Measurements from ENCODE around the gene NBAS. TPM values are rescaled to one million over a fixed set of nuclear protein-coding genes. Genes with fewer than 3 reads are reported as not detected.
"Not testable (repeated sequence)": the region's sequence is repeated elsewhere in the genome, so short reads cannot be mapped to it uniquely, and the experiment has no call there.

The NBAS gene
- total RNA-seq, 1 experiment from 2014 or later = 46.7 TPM

DNA sequence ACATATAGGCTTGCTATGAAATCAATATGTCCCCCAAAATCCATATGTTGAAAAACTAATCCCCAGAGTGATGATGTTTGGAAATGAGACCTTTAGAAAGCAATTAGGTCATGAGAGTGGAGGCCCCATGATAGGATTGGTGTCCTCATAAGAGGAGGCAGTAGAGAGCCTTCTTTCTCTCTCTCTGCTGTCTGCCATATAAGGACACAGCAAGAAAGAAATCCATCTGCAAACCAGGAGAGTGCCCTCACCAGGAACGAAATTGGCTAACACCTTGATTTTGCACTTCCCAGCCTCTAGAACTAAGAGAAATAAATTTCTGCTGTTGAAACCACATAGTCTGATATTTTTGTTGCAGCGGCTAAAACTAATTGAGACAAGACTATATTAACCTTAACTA lies 89.5 kb downstream of the NBAS start:
- no peak for DNase-seq (ENCODE audit: low read depth)

DNA sequence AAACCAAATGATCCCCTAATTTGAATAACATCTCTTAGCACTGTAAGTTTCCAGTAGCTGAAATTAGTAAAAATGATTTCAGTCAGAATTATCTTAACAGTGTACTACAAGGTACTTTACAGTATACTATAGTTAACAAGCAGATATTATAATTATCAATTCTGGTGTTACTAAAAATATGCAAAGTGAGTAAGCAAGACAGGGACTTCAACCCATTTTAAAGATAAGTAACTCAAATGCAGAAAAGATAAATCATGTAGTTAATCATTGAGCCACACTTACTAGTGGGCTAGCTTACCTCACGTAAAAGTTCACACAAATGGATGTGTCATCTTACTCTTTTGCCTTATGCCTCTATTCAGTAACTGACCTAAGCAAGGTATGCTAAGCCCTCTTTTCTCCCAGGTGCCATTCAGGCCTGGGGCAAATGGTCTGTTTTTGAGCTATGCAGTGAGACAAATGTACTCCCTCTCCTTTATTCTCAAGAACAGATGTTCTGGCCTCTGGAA lies 101.0 kb downstream of the NBAS start:
- no peak for DNase-seq (ENCODE audit: low read depth)

DNA sequence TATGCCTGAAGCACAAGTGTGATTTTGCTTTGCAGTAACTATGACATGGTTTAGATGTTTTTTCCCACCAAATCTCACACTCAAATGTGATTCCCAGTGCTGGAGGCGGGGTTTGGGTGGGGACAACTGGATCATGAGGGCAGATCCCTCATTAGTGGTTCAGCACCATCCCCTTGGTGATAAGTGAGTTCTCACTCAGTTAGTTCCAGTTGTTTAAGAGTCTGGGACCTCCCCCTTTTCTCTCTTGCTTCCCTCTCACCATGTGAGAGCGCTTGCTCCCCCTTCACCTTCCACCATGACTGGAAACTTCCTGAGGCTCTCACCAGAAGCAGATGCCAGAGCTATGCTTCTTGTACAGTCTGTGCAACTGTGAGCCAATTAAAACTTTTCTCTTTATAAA lies 102.9 kb downstream of the NBAS start:
- DNase-seq (ENCODE audit: low read depth) = no peak

DNA sequence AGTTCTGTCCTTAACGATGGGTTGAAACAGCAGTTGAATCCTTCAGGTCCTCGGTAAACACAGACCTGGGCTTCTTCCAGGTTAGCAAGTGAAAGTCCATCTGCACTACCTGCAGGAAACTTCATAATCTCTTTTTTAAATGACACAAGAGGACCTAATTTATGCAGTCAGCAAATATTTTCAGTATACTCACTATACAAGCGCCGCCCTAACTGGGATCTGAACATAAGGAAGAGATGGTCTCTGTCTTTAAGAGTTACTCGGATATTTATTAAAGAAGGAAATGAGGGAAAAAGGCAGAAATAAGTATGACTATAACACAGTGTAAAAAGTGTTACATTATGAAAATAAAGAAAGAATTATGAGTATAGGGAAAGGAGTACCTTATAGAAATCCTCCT lies 103.3 kb downstream of the NBAS start:
- no peak for DNase-seq (ENCODE audit: low read depth)

DNA sequence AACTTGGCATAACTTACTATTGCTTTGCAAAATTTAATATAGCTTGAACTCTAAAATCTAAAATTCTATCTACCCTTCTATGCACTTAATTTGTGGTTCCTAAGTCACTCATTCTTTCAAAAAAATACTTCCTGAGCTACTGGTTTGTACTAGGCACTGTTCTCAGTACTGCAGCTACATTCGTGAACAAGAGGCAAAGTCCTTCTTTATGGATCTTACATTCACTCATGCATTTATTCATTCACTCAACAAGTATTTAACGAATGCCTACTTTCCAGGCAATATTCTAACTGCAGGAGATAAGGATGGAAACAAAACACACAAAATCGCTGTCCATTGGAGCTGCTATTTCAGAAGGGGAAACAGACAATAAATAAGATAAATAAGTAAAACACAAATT lies 104.8 kb downstream of the NBAS start:
- DNase-seq (ENCODE audit: low read depth) = no peak

DNA sequence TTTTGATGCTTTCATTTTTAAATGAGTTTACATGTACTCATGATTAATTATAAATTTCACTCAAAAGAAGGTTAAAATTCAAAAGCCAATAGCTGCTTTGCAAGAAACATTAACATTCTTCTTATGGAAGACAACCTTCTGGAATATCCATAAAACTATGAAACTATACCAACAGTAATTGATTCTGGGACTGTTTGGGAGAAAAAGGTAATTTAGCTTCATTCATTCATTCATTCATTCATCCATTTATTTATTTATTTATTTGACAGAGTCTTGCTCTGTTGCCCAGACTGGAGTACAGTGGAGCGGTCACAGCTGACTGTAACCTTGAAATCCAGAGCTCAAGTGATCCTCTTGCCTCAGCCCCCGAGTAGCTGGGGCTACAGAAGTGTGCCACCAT lies 110.3 kb downstream of the NBAS start:
- DNase-seq (ENCODE audit: low read depth) = no peak

DNA sequence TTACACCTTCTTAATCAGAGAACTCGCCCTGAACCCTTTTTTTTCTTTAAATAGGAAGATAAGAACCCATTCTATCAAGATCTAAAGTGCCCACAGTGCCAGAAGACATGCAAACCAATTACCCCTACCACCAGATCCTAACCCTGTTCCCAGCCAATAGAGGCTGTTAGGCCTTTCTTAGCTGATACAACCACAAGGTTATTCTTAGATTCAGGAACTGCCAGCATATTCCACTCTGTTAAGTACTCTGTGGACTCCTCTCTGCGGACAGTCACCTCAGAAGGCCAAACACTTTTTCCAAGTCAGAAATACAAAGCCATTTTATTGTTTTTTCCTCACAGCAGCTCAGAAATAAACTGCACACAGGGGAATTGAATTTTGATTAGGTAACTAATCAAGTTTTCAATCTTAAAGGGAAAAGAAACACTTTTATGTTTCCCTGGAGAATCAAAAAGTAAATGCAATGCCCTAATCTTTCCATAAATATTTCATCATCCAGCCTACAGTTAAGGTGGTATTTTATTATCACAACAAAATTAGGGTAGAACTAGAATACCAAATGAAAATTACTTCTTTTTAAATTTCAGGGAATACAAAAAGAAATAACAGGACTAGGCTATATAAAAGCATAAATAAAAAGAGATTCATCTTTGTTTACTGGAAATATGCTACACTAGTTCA lies 111.4 kb downstream of the NBAS start:
- DNase-seq (ENCODE audit: low read depth) = no peak

DNA sequence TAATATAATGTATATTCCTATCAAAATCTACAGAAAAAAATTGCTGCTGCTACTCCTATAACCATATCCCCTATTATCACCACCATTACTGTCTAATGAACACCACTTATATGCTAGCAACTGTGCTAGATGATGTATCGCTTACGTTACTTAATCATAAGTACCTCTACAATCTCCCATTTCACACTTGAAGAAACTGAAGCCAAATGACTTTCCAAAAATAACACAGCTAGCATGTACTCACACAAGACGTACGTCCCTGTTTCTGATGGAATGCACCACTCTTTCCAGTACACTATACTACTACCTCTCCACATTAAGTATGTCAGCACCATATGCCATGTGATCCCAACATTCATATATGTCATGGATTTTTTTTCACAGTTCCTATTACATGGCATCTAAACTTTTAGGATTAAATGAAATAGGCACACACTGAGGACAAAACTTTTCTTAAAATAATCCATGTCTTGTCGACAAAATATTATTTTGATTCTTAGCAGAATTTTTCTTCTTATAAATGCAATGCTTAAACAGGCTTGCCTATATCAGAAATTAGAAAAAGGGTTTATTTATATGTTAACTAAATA lies 112.8 kb downstream of the NBAS start:
- no peak for DNase-seq (ENCODE audit: low read depth)

DNA sequence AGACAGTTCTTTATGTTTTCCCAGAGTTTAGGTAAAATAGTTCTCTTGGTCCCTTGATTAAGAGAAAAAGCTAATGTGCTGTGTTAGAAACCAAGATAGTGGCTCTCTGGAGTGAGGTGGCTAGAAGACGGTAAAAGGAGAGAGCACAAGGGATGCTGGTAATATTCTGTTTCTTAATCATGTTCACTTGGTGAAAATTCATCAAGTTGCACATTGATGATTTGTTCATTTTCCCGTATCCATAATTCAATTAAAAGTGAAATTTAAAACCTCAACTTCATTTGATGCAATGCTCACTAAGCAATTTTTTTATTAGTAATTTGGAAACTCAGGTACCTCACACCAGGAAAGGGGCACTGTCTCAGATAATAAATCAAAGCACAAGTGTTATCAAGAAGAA lies 113.8 kb downstream of the NBAS start:
- no peak for DNase-seq (ENCODE audit: low read depth)

DNA sequence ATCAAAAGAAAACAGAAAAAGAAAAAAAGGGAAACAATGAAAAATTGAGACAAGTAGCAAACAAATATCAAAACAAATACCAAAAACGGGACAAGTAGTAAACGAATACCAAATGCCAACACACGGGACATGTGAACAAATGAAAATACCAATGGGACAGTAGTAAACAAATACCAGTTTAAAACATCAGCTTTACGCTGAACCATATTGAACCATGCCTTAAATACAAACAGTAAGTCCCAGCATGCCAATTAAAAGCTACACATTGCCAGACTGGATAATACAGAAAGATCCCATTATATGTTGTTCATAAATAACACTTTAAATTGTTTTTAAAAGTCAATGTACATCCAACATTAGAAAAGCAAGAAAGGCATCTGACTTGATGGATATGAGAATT lies 114.2 kb downstream of the NBAS start:
- no peak for DNase-seq (ENCODE audit: low read depth)

DNA sequence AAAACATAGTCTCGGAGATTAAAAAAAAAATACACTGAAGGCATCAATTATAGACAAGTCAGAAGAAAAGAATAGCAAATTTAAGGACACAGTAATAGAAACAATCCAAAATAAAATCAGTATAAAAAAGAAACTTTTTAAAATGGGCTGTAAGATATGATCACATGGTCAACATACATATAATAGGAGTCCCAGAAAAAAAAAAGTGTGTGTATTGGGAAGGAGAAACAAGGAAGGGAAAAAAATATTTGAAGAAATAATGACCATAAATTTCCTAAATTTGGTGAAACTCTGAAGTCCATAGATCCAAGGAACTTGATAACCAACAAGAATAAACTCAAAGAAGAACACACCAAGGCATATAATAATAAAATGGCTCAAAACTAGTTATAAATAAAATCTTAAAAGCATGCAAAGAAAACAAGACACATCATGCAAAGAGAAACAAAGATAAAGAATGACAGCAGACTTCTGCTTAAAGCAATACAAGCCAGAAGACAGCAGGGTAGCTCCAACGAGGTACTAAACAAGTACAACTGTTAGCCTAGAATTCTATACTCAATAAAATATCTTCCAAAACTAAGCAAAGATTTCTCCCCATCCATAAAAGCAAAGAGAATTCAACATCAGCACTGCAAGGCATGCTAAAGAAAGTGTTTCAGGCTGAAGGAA lies 115.1 kb downstream of the NBAS start:
- DNase-seq (ENCODE audit: low read depth) = no peak

DNA sequence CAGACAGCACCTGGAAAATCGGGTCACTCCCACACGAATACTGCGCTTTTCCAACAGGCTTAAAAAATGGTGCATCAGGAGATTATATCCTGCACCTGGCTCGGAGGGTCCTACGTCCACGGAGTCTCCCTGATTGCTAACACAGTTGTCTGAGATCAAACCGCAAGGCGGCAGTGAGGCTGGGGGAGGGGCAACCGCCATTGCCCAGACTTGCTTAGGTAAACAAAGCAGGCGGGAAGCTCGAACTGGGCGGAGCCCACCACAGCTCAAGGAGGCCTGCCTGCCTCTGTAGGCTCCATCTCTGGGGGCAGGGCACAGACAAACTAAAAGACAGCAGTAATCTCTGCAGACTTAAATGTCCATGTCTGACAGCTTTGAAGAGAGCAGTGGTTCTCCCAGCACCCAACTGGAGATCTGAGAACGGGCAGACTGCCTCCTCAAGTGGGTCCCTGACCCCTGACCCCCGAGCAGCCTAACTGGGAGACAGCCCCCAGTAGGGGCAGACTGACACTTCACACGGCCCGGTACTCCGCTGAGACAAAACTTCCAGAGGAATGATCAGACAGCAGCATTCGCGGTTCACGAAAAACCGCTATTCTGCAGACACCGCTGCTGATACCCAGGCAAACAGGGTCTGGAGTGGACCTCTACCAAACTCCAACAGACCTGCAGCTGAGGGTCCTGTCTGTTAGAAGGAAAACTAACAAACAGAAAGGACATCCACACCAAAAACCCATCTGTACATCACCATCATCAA lies 121.2 kb downstream of the NBAS start:
- not testable (repeated sequence) for DNase-seq (ENCODE audit: low read depth)

DNA sequence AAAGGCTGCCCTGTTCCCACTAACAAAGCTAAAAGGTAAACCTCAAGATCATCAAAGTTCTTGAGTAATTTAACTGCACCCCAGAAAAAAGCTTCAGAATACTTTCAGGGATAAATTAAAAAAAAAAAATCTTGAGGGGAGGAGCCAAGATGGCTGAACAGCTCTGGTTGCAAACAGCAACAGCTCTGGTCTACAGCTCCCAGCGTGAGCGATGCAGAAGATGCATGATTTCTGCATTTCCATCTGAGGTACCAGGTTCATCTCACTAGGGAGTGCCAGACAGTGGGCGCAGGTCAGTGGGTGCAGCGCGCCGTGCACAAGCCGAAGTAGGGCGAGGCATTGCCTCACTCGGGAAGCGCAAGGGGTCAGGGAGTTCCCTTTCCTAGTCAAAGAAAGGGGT lies 121.8 kb downstream of the NBAS start:
- DNase-seq (ENCODE audit: low read depth) = not testable (repeated sequence)

DNA sequence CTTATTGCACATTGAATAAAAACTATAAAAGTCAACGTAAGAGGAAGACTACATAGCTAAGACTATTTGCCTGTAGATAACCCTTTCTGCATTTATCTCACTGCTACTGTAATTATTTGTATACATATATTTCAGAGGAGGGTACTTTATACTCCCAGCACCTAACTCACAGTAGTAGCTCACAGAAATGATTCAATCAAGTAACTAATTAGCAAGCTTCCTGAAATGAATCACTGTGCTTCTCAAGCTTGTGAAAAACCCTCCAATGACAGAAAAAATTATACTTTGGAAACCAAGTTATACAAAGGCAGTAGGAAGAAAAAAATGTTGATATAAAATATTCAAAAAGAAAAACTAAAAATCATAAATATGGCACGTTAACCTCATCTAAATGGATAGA lies 124.9 kb downstream of the NBAS start:
- no peak for DNase-seq (ENCODE audit: low read depth)

DNA sequence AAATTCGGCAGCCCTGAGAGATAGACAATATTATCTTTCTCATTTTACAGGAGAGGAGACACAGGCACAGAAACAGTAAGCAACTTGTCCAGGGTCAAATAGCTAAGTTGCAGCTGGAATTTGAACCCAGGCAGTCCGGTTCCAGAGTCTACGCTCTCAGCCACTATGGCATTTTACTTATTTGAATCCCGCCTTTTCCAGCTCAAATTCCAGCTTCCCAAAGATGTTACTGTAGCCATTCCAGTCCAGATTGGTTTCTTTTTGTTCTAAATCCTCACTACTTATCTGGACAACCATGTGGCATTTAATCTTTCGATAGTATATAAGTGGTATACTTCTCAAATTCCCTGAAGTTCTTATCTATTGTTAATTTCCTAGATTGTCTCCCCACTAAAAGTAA lies 125.7 kb downstream of the NBAS start:
- DNase-seq (ENCODE audit: low read depth) = no peak

DNA sequence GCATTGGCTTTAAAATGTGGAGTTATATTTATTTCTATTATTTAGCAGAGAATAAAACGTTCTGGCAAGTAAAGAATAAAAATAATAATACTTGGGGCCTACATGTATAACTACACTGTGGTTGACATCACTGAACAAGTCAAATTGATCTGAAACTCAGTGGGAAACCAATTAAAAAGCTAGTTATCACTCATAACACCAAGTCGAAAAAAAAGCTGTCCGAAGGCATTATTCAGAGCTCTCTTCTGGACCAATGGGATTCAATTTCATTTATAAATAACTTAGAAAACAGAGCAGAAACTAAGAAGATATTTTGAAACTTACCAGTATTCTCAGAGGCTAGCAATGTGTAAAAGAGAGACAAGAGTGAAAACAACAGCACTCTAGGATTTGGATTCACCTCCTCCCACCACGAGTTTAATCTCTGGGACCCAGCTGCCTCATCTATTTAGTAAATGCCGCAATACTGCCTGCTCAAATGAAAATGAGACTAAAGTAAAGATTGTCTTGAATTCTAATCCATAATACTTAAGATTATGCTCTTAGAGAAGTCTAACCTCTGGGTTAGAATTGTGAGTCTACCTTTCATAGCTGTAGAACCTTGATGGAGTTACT lies 128.4 kb downstream of the NBAS start:
- DNase-seq (ENCODE audit: low read depth) = no peak

DNA sequence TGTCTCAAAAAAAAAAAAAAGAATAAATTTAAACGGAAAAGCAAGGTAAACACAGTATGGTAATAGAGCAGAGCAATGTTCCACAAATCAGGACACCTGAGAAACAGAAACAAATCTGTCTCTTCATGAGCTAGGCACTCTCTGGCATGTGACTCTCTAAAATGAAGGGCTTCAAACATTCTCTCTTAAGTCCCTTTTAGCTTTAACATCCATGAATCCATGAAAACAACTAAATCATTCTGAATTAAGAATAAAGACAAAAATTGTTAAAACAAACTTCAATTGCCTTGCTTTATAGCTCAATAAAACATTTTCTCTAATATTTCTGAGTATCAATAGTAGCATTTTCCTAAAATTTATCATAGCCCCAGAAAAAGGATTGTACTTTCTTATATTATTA lies 132.1 kb downstream of the NBAS start:
- DNase-seq (ENCODE audit: low read depth) = no peak

DNA sequence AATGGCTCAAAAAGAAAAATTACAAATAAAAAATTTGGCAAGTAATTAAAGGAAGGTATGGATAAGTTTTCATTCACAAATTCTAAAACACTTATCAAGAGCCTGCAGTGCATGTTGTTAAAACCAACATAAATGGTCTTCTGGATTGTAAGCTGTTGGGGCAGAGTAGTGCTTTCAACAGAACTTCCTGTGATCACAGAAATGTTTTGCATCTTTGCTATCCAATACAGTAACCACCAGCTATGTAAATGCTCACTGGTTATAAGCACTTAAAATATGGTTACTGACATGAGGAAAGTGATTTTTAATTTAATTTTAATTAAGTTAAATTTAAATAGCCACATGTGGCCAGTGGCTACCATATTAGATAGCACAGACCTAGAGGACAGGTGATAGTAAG lies 133.1 kb downstream of the NBAS start:
- DNase-seq (ENCODE audit: low read depth) = no peak

DNA sequence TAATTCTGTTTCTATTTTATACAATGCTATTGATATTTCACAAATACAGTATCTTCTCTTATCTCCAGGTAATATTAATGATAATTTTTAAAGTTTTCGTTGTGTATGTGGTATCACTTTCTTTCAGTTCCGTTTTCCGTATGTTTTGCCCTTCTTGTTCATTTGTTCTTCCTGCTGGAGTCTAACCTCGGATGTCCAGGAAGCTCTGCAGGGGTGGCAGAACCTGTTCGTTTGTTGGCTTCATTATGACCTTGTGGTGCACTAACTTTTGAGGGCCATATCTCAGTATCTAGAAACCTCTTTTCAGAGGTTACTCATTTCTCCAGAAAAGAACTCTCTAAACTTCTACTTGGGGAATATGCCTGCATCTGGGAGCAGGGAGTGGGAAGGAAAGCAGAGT lies 134.5 kb downstream of the NBAS start:
- no peak for DNase-seq (ENCODE audit: low read depth)

DNA sequence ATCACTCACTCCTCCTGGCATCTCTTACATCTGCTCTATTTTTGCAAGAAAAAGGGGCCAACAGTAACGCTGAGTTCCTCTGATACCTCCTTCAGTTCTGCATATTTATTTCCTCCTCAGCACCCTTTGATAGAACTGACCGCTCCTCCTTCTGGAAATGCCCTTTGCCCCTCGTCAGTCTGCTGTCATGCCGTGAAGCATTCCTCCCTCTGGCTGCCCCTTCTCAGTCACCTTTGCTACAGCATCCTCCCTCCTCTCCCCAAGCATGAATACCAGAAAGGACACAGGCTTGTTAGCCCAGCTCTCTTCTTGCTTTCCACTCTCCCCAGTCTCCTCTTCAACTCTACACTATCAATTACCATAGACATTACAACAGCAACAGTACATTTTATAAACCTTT lies 135.4 kb downstream of the NBAS start:
- DNase-seq (ENCODE audit: low read depth) = no peak

DNA sequence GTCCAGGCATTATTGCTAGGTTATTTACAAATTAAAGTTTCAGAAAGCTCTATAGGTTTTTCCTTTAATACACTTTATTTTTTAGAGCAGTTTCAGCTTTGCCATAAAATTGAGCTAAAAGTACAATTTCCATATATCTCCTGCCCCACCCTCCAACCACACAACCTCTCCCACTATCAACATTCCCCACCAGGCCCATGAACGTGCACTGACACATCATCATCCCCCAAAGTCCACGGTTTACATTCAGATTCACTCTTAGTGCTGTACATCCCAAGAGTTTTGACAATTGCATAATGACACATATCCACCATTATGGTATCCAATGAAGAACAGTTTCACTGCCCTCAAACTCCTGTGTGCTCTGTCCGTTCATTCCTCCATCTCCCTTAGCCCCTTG lies 139.4 kb downstream of the NBAS start:
- DNase-seq (ENCODE audit: low read depth) = no peak

DNA sequence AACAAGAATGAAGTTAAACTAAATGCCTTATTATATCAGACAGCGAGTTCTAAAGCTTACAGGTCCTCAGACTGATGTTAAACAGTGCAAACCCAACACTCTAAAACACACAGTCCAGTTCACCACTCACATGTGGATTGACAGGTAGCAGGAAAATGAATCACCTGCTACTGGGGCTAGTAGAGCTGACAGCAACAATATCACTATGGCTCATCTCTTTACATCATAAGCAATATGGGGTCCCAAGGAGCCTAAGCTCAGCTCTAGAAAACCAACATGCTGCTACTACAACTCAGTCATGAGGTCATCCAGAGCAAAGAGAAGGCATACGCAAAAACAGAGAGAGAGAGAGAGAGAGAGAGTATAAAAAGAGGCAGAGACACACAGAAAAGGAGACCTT lies 145.4 kb downstream of the NBAS start:
- no peak for DNase-seq (ENCODE audit: low read depth)

Measured in RPMI7951 (cell line).